ENCODE measurements around the gene GNS.

DNA sequence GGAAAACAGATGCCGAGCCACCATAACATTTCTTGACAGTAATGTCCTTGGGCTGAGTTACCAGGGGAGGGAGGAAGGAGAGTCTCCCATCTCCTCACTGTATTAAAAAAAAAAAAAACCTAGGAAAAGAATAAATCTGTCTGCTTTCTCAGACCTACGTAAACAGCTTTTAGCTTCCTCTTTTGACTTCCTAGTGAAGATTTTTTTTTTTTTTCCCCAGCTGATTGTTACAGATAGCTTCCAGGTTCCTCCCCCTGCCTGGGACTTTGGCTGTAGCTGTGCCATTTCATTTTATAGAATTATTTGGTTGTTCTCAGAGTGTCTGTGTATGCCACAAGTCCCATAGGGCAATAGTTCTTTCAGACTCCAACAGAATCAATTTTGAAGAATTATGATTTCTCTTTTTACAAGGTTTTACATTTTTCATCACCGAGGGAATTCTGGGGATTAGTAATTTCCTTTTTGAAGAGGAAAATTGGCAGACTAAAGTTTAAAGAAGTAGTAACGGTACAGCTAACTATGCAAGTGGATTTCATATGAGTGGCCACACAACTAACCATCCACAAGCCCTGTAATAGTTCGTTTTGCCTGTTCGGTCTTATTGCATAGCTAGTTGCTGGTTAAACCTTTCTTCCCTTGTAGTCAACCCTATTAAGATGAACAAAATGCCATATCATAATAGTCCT lies 23.1 kb upstream of the GNS start:
- no peak for TF ChIP-seq CTBP1 (IDR thresholded peaks at IDR 0.05; ENCODE audit: borderline replicate concordance)
- no peak for TF ChIP-seq BHLHE40 (IDR thresholded peaks at IDR 0.05; ENCODE audit: borderline replicate concordance)
- no peak for TF ChIP-seq SP1 (IDR thresholded peaks at IDR 0.05)
- TF ChIP-seq L3MBTL2 (conservative IDR thresholded peaks at IDR 0.05) = no peak

Measured in HEK293T (cell line).